Skin of body (tissue), 2 donors: ENCODE results near the gene ZHX3. TPM values are rescaled to one million over a fixed set of nuclear protein-coding genes. Genes with fewer than 3 reads are reported as not detected.

ENCODE experiments used
- DNase-seq: peaks from one replicate; lab custom pipeline; 2025; lab: John Stamatoyannopoulos, UW
- total RNA-seq: library from RNA; depleted of rRNA; stranded (reverse); fragments of >200 nt; gene quantifications from one replicate; pipeline ENCODE4 v1.2.3, GENCODE V29; 2014

The ZHX3 gene
- total RNA-seq, 1 donor from 2014 or later, result 11.6 TPM

DNA sequence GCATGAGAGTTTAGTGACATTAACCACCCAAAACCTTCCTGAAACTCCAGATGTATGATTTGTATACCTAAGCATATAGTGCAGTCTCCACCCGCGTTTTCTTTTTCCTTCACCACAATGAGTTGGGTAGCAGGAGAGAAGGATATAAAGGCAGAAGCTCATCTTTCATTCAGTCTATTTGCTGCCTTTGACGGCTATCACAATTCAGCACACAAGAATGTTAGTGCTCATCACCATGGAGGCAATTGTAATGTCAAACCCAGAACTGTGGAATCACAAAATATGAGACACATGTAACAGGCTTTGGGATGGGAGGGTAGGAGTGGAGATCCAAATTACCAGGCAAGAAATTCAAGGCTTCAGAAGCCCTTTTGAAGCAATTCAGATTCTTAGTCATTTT is 17.6 kb downstream of the ZHX3 start:
- no peak for DNase-seq

DNA sequence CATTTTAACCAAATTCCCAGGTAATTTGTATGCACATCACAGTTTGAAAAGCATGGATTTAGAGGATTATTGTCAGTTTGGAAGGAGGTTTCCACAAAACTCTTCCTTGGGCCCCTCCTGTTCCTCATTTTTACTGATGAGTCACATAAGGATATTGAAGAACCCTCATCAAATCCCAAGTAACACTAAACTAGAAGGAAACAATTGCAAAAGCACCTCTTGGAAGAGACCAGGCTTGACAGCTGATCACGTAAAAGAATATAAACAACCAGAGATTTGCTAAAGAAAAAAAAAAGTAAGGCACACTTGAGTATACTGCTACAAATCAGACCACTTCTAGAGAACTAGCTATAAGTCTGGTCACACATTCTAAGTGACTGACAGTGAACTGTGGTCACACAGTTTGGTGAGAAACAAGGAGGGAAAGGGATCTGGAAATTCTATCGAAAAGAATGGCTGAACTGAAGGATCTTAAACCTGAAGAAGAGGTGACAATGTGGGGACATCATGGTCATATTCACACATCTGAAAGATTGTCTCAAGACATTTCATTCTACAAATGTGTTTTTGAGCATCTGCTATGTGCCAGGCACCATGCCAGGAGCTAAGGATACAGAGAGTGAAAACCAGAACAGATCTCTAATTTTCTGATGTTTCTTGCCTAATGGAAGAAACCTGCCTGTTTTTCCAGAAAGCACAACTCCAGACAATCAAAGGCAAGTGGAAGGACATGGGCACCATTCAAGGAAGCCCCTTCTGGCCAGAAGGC is 24.1 kb downstream of the ZHX3 start:
- DNase-seq, result no peak

DNA sequence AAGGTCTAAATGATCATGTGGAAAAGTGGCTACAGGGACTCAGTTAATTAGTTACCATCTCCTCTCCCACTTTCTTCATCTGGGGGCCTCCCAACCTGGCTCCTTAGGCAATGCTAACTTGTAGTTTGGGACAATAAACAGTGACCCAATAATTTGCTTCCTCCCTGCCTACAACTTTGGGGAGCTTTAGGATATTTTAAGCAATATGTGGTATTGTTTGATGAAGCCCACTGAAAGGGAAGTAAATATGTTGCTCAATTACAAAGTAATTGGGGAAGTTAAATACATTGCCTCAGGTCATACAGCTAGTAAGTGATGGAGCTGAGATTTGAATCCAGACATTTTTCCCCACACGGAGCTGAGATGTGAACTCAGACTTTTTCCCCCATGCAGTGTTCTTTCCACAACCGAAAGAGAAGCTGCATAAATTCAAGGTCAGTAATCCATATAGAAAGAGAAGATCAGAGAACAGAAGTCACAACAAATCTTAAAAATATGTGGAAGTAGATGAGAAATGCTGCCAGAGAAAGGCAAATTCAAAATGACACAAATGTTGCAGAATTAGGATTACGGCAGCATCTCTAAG is 26.6 kb downstream of the ZHX3 start:
- no peak for DNase-seq

DNA sequence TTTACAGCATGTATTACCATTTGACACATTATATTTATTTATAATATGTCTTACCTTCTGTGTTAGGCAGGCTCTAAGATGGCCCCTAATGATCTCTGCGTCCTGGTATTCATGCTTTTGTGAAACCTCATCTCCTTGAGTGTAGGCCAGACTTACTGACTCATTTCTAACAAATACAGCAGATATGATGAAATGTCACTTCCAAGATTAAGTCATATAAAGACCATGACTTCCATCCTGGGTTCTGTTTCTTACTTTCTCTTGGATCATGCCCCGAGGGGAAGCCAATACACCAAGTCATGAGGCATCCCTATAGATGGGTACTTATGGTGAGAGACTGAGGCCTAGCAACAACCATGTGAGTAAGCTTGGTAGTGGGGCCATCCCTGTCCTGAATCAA is 30.2 kb downstream of the ZHX3 start:
- no peak for DNase-seq

DNA sequence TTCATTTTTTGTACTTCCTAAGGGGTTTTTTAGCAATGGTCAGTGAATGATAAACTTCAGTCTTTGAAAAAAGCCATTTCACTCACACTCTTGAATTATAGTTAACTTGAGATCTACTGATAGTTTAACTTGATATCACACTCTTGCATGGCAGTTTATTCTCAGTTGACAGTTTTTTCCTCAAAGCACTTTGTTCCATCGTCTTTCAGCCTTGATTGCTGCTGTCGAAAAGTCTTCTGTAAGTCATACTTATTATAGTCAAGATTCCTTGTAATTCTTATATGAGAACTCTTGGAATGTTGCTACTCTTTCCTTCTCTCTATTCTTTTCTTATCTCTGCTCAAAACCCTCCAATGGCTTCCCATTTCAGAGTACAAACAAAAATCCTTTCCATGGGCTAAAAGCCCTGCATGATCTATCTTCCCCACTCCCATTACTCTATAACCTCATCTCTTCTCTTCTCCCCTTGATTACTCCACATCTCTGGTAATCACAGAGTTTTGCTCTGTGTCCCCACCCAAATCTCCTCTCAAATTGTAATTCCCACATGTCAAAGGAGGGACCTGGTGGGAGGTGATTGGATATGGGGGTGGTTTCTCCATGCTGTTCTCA is 31.2 kb downstream of the ZHX3 start:
- no peak for DNase-seq

DNA sequence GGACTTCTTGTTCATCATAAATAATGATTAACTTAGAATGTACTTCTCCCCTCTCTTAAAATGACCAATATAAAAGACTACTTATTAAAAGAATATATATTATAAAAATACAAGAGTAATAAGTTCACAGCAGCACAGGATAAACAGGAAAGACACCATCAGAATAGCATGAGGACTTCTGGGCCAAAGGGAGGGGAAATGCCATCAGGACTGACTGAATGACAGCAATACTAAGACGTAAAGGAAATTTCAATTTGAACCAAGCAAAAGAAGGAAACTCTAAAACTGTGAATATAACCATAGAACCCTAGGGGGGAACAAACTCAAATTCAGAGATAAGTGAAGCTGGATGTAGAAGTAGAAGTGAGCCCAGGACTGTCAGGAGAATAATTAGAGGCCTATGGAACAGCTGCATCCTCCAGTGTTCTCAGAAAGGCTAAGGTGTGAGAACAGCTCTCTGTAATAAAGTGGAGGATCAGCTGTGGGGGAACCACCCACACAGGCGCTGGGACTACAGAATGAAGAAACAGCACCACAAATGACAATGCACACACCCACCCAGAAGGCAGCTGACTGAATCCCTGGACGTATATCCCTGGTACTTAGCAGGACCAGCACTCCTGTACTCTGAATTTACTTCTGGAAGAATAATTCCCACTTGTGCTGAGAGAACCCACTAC is 37.8 kb downstream of the ZHX3 start:
- DNase-seq, result no peak

DNA sequence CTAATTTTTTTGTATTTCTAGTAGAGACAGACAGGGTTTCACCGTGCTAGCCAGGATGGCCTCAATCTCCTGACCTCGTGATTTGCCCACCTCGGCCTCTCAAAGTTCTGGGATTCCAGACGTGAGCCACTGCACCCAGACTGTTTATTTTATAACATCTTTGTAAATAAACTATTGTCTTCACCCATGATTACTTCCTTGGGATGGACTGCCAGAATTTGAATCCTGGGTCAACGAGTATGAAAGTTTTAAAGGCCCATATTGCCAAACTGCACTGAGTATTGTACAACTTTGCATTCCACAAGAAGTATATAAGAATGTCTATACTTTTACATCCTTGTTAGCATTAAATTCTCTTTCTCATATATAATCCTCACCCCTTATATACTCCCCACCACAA is 38.6 kb downstream of the ZHX3 start:
- no peak for DNase-seq

DNA sequence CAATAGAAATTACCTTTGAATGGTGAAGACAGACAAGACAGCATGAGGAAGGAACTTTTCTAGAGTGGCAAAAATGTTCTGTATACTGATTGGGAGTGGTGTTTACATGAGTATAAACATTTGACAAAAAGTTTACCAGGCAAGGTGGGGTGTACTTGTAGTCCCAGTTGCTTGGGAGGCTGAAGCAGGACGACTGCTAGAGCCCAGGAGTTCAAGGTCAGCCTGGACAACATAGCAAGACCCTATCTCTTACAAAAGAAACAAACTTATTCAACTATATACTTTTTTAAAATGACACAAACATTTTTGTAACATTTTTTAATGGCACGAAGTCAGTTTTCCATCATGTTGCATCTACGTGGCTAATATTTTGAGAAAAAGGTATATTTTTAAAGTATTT is 40.5 kb downstream of the ZHX3 start:
- no peak for DNase-seq

DNA sequence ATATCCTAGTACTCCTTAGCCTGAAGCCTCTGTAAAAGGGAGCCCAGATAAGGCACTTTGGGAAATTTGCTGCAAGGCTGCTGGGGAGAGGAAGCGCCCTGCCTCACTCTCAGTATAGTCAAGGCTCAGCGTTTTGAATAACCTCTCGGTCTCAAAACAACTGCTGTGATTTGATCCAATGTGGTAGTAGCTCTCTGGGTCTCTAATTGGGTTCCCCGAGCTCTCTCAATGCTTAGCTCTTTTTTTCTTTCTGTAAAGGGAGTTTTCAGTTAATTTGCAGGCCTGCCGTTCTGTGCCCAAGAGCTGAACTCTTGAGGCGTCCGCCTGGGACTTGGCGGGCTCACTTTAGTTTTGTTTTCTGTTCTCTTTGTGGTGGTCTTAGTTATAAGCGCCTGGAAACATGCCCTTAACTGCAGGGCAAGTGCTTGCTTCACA is 41.2 kb downstream of the ZHX3 start:
- no peak for DNase-seq

DNA sequence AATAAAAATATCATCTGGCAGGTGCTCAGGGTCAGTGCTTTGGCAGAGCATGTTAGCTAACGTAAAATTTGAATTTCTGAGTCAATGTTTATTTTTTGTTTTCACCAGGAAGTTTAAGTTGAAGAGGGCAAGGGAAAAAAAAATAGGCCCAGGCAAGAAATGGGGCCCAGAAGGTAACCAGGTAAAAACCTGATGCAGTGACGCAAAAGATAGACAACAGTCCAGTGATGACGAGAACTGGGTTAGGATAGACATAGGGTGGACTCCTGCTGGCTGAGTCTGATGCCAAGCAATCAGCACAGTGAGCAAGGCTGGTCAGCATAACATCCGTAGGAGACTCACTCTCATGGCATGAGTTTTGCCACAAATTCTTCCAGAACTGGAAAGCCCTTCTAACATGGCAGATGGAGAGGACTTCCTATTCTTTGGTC is 42.2 kb downstream of the ZHX3 start:
- no peak for DNase-seq

DNA sequence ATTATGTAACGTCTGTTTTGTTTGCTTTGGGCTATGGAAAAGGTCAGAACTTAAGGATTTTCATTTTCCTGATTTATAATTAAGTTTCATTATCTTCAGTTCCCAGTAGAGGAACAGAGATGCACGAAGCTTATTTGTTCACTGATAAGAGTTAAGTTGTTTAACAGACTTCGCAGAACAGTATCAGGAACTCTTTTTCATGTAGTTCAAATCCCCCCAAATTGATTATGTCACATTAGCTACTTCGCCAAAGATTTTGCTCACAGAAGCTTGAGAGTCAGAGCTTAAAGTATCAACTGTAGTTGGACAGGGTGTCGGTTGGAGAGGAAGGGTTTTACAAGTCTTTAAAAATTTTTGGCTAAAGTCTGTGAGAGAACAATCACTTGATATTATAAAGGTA is 43.4 kb downstream of the ZHX3 start:
- DNase-seq, result no peak

DNA sequence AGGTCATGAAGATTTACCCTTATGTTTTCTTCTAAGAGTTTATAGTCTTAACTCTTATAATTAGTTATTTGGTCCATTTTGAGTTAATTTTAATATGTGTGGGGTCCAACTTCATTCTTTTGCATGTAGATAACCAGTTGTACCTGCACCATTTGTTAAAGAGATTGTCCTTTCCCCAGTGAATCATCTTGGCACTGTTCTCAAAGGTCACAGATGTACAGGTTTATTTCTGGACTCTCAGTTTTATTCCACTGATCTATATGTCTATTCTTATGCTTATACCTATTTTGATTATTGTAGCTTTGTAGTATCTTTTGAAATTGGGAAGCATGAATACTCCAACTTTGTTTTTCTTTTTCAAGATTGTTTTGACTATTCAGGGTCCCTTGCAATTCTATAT is 44.1 kb downstream of the ZHX3 start:
- DNase-seq, result no peak

DNA sequence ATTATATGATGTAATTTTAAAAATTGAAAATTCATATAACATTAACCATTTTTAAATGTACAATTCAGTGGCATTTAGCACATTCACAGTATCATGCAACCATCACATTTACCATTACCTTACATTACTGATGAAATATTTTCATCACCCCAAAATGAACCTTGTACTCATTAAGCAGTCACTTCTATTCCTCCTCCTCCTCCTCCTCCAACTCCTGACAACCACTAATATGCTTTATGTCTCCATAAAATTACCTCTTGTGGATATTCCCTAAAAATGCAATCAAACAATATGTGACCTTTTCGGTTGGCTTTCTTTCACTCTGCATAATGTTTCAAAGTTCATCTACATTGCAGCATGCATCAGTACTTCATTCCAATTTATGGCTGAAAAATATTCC is 45.2 kb downstream of the ZHX3 start:
- DNase-seq, result no peak

DNA sequence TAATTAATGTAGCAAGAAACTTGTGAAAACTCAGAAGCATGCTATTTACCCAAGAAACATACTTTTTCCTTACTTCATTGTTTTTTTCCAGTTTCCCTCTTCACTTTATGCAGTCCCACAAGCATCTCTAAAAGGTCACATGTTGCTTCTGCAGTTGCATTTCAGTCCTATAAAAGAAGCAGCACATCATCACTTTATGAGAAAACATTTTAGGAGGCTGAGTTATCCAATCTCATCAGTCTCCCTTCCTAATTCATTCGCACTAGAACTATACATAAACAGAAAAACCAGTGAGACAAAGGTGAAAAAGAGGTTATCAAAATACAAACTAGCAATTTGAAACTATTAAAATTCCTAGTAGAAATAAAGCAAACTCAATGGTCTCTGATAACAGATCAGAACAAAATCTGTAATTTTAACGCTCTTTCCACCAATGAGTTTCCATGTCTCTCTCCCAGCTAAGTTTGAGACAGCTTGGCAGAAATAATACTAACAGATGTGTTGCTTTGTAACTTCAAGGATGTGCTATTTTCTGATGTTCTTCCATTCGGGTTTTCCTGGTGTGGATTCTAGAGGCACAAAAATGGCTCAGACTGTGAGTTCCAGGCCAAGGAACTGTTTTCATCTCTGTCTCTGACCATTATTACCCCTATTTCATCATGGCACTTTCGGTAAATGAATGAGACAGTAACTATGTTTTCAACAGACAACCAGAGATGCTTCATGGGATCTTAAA is 48.4 kb downstream of the ZHX3 start:
- DNase-seq, result no peak

DNA sequence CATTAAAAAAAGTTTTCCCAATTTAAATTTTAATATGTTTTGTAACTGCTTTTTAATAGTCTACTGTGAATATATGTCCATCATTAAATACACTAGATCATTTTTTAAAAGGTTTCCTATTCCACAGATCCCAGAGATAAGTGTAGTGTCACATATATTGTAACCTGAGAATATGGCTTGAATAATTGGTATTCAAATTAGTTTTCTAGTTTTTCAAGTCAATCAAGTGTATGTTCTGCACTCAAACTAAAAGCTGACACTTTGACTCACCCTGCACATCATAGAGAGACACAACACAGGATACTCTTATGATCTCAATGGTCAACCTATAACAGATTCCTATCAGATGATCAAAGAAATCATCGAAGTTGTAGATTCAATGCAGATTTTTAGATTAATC is 49.1 kb downstream of the ZHX3 start:
- no peak for DNase-seq

DNA sequence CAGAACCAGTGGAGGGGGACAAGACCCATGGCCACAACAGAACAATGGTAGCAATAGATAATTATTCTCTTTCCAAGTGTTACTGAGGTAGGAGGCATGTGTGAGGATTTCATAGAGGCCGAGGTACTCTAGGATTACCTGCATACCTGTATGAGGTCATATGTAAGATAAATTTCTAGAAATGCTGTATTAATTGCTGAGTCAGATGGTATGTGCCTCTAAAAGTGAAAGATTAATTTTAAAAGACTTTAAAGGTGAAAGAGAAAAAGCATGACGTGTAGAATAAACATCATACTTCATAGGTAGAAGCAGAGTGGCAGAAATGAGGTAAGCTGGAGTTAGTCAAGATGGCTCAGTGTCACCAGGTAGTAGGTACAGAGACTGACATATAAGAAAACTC is 51.6 kb downstream of the ZHX3 start:
- DNase-seq, result no peak

DNA sequence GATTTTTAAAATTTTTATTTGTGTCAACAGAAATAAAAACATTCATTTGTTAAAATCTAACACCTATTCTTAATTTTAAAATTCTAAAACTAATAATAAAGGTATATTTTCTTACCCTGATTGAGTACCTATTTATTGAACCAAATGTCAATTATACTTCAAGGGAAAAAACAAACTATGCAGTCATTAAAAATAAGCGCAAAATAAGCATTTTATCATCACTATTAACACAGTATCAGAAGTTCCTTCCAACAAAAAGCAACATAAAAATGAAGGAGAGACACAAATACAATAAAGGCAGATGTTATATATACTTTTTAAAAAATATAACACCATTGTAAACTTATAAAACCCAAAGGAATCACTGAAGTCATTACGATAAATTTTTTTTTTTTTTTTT is 52.7 kb downstream of the ZHX3 start:
- no peak for DNase-seq

DNA sequence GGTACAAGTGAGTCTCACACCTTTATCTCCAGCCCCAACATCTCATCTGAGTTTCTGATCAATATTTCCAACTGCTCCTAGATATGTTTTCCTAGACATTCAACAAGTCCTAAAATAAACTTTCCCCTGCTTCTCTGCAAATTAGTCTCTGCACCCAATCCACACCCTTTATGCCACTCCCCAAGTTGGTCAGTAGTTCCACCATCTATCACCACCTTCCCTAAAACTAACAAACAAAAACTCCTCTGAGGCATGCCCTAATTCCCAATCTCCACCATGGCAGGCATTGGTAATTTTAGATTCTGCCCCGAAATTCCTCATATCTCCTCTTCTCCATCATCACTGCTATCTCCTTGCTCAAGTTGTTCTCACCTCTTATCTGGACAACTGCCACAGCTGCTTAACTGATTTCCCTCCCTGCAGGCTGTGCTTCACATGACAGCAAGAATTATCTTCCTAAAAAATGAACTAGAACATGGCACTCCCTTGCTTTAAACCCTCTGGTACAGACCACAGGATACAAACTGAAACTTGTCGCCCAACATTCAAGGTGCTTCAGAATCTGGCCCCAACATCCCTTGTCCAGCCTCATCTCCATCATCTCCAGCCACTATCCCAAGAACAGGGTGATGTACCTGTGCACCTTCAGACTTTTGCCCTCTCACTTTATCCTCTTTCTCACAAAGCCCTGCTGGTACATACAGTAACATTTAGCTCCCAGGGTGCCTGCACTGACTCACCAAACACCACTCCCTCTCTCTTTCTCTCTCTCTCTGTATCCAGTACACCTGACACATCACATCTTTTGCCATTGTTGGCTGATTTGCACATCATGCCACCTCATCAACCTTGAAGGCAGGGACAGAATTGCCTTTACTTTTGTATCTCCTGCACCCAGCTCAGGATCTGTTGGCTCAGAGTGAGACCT is 55.5 kb downstream of the ZHX3 start:
- DNase-seq, result no peak

DNA sequence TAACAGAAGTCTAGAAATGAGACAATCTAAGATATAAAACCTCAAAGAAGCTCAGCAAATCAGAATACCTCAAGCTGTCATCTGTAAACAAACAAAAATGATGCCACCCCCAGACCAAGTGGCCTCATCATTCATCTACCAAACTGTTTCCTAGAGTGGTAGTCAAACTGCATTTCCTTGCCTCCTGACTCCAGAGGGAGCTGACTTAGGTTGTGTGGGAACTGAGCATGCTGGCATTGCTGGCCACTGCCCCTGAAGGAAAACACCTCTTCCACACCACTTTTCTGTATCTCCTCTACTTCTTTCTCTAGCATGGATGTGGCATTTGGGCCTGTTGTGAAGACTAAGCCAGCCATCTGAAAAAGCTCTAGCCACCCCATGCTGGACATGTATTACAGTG is 56.3 kb downstream of the ZHX3 start:
- no peak for DNase-seq

DNA sequence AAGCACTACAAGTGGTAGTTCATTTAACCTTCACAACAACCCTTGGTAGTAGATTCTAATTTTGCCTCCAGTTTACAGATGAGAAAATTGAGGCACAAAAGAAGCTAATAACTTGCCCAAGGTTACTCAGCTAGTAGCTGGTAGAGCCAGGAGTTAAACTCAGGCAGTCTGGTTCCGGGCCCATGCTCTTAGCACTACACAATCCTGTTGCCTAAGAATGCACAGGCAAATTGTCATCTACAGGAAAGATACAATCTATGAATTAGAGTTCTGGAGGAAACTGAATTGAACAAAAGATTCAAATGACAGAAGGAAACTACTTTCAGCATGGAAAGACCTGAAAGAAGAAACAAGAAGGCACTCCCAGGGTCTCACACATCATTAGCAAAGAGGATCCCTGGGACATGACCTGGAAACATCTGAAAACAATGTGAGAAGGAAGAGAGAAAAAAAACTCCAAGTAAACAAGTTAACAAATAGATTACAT is 56.8 kb downstream of the ZHX3 start:
- DNase-seq, result no peak
